Fibroblast of skin of right biceps (primary cell): ENCODE data around the gene ADPRS.

Experiments used
- DNase-seq: peaks from one replicate; pipeline ENCODE4 v3.0.0-alpha.2; 2013

The ADPRS gene

DNA sequence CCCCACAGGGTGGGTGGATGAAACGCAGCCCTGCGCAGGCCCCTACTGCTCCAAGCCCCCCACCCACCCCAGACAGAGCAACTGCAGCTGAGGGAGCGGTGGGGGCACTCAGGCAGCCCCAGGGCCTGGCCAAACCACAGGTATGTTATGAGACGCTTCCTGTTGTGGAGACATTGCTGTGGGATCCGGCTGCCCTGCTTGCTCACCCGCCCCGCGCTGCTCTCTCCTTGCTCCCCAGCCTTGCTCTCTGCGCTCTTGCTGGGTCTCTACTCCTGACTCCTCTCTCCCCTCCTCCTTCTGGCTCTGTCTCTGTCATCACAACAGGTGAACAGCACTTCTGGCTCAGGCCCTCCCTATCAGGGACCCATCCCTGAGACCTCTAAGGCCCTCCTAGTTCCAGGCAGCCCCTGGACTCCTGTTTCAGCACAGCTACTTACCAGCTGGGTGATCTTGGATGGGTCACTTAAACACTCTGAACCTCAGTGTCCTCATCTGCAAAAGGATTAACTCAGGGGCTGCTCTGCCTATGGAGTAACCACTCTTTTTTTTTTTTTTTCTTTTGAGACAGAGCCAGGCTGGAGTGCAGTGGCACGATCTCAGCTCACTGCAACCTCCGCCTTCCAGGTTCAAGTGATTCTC lies 20.5 kb downstream of the ADPRS start:
- peak; percentile 87 for DNase-seq

DNA sequence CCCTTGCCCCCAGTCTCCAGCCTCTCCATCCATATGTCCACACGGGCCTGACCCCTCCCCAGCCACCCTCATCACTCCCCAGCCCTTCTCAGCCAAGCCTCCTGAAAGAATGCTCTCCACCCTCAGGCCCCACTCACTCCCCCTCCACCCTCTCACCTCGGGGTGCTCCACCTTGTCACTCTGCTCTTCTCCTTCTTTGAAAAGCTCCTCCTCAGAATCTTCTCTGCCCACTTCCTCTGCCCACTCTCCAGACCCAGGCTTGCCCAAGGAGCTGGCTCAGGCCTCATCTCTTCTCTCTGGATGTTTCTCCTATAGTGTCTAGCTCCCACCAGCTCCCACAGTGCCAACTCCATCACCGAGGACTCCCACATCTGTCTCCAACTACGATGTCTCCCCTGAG lies 22.5 kb downstream of the ADPRS start:
- no peak for DNase-seq

DNA sequence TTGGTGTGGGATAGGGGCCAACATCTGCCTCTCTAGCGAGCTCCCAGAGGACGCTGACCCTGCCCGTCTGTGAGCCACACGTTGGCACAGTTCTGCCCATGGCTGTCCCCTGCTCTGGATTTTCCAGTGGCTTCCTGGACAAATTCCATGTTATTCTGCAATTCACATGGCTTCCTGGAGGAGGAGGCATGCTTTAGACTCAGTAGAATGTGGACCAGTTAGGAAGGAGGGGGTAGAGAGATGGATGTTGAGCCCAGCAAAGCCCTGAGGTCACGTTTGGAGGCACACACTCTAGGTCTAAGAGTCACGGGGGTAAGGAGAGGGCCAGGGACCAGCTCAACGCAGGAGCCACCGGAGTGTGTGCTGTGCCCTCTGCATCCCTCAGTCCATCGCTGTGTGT lies 24.1 kb downstream of the ADPRS start:
- no peak for DNase-seq

DNA sequence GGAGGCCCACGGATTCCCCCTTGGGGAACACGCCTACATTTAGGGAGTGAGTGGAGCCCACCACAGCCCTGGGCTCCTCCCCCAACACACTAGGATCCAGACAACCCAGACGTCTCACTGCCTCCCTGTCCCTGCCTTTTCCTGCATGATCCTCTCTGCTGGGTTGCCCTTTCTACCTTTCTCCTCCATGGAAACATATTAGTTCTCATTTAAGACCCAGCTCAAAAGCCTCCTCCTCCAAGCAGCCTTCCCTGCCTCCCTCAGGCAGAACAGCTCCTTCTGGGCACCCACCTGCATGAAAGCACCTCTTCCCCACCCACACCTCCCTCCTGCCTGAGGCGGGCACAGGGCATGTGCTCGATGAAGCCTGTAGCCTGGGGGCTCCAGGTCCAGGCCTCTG lies 25.7 kb downstream of the ADPRS start:
- DNase-seq: no peak

DNA sequence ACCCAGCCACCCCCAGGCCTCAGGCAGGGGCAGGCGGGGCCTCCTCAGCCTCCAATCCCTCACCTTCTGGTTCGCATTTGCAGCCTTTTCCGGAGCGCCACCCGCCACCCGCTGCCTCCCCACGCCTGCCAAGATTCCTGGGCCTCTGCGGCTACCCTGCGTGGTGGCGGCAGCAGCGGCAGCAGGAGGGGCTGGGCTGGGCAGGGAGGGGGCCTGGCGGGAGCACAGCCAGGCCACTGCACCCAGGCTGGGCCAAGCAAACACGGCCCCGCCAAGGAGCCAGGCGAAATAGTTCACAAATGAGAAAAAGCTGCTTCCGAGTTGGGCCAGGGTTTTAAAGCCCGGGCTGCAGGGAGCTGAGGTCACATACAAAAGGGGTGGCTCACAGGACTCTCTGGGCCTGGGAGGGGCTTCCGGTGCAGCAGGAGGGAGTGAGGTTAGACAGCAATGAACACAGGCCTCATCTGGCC lies 26.5 kb downstream of the ADPRS start:
- DNase-seq: peak; percentile 83

DNA sequence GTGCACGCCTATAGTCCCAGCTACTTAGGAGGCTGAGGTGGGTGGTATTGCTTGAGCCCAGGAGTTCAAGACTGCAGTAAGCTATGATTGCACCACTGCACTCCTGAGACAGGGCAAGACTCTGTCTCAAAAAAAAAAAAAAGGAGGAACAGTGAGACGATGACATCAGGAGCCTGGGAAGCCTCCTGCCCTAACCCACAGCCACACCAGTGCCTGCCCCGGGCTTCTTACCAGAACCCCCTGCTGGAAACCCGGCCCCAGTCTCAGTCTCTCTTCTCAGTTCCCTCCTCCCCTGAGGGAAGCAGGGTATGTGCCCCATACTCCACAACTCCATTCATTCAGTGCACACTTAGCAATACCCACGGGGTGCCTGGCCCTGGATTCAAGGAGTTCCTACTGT lies 27.2 kb downstream of the ADPRS start:
- peak; percentile 51 for DNase-seq

DNA sequence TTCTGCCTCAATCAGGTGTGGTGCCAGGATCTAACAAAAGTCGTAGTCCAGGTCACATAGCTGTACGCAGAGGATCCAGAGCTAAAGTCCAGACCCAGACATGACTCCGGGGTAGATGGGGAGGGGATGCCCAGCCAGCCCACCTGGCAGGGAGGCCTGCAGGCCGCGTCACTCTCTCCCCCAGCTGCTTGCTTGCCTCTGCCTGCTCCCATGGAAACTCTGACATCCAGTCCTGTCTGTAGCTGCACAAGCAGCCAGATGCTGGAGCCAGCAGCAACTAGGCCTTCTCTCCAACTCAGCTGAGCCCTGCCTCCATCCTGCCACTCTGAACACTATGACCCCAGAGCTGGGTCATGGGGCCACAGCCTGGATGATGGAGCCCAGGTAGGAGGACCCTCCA lies 28.2 kb downstream of the ADPRS start:
- DNase-seq: no peak

DNA sequence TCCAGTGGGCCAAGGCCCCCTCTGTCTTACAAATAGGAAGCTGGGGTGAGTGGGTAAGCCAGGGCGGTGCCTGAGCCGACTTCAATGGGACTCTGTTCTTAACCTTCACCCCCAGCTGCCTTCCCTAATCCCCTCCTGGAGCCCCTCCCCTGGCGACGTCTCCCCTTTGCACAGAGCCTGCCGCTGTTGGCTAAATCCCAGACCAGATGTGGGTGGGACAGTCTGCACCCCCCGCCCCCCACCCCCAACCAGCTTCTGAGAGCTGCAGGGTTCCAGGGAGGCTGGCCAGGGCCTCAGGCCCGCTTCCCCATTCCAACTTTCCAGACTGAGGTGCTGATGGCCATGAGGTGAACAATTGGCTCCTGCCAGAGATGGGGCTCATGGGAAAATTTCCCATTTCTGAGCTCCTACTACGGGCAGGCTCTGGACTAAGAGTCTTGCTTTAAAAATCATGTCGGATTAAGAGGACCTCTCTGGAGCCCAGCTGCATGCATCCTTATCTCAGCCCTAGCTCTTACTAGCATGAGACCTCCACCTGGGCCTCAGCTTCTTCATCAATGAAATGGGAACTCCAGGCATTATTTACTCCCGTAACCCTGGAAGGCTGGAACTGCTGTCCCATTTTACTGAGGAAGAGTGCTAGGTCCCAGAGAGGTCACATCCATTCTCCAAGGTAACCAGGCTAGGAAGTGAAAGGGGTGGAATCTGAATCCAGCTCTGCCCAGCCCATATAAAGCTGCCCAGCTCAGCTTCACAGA lies 29.9 kb downstream of the ADPRS start:
- DNase-seq: no peak

DNA sequence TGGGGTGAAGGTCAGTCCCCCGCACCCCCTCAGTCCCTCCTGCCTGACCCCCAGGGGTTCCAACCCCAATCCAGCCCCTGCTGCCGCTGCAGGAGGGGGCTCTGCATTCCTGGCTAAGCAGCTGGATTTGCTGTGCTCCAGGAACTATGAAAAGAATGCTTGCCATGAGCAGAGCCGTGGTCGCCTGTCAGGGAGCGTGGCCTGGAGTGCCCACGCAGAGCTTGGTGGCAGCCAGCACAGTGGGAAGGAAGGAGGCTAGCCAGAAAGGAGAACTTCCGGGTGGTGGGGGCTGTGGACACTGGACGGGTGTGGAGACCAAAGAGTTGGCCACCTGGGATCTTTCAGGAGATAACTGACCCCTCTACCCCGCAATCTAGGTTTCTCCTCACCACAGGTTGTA lies 30.8 kb downstream of the ADPRS start:
- DNase-seq: peak; percentile 26

DNA sequence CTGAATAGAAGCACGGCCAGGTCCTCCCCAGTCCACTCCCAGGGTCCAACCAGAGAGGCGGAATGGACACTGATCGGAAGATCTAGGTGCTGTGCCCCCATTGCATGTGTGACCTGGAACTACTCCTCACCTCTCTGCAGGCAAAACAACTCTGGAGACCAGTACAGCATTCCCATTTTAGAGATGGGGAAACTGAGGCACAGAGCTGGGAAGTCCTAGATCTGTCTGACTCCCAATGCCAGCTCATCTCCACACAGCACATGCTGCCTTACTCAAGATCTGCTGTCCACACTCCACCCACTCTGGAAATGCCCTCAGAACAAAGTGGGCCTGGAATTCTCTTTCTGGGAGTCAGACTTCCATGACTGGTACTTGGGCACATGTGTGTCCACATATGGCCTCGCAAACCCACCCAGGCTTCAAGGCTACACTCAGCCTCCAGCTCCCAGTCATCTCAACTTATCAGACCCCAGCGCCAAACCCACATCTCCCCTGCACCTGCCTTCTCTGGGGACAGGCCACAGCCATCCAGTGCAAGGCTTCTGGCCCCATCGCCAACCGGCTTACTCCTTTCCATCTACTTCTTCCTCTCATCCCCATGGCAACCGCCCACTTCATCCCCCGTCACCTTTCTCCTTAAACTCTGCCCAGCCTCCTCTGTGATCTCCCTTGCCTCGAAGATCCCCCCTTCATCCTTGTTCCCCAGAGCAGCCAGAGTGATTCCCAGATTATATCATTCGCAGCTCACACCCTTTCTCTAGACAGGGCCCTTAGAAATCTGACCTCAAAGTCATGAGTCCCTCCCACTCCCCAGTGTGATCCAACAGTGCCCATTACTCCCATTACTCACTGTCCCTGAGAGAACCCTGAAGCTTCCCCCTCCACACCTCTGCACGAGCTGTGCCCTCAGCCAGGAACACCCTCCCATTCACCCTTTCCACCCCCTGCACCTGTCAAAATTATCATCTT lies 33.7 kb downstream of the ADPRS start:
- DNase-seq: no peak

DNA sequence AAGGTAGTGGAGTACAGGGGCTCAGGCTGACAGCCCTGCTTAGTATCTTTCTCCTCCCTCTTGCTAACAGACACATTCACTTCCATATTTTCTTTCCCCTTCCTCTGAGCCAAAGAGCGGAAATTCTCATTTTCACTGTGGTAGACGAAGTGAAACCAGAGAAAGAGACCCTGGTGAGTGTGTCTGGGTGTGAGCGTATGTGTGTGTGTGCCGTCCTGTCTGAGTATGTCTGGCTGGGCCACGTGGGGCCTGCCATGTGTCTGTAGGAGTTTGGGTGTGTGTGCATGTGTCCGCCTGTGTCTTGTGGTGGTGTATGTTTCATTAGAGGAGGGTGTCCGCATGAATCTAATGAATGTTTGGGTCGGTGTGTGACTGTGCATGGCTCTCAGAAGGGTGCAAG lies 34.7 kb downstream of the ADPRS start:
- peak; percentile 40 for DNase-seq

DNA sequence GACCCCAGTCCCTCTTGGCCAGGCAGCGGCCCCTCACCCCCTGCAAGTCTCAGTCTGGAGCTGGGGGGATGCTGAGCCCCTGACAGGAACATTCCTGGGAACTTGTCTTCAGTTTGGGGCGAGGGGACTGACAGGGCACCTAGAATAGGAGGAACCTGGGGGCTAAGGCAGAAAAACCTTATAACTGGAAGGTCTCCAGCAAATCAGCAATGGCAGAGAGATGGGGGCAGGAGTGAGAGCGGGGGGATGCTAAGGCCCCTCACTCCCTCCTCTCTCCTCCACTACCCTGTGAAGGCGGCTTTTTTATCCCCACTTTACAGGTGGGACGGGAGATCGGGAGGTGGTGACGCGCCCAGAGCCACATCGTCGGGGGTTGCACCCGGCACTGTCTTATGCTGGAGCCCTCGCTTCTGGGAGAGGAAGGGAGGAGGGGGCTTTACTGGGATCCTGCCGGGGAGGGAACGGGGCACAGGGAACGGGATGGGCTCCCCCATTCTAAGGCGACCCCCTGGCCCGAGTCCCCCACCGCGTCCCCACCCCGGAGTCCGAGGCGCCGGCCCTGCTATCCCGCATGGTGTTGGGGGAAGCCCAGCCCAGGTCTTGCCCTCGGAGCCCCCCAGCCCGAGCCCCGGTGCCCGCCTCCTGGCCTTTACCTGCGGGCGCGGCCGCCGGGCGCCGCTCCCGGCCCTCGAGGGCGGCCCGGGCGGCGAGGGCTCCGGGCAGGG lies 35.9 kb downstream of the ADPRS start:
- DNase-seq: no peak

DNA sequence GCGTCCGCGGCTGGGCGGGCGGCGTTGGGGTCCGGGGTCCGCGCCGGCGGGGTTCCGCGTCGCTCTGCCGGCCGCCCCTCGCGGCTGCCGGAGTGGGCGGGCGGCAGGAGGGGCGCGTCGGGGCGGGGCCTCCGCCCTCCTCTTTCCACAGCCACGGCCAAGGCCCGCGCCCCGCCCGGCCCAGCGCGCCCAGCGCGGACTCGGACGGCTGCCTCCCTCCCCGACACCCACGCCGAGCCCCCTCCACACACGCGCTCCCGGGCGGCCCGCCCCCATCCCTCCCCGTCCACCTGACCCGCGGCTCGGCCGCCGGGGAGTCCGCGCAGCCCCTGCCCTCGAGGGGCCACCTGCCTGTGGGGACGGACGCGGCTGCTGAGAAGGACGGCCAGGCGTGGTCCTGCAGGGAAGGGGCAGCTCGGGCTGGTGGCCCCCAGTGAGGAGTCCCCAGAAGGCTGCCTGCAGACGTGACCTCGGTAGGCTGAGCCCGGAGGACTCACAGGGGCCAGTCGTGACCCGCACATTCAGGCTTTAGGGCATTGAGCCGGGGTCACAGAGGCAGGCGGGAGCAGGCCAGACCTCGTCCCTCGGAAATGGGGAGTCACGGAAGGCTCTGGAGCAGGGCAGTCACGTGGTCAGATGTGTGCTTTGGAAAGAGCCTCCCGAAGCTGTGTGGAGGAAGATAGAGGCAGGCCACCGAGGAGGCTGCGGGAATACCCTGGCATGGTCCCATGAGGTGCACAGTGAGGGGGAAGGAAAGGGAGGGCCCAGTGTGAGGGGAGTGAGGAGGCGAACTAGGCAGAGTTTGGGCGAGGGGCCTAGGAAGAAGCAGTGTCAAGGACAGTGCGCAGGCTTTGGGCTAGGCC lies 36.7 kb downstream of the ADPRS start, which contains the start of gene COL8A2:
TSS of gene COL8A2 (minus strand) at position 94 of the 863 bp plus-strand sequence. CDS start 24,980 bp downstream, outside the sequence.
- no peak for DNase-seq

DNA sequence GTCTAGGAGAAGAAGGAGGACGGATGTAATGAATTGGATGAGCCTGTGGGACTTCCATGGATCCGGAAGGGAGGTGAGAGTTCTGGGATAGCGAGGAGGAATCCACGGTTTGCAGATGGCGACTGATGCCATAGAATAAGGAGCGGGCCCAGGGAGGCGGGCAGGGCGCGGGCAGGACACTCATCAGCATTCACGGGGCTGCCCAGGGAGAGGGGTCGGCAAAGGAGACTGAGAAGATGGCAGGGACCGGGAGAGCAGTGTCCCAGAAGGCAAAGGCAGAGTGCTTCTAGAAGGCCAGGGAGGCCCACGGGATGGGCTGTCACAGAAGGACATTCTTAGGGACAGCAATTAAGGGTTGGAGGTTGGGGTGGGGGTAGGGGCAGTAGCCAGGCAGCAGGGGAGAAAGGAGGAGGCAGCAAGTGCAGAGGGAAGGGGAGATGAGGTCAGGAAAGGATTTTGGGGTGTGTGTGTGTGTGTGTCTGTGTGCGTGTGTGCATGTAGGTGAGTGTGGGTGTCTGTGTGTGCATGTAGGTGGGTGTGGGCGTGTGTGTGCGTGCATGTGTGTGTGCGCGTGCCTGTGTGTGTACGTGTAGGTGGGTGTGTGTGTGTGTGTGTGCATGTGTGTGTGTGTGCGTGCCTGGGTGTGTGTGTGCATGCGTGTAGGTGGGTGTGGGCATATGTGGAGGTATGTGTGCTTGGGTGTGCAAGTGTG lies 37.5 kb downstream of the ADPRS start:
- no peak for DNase-seq

DNA sequence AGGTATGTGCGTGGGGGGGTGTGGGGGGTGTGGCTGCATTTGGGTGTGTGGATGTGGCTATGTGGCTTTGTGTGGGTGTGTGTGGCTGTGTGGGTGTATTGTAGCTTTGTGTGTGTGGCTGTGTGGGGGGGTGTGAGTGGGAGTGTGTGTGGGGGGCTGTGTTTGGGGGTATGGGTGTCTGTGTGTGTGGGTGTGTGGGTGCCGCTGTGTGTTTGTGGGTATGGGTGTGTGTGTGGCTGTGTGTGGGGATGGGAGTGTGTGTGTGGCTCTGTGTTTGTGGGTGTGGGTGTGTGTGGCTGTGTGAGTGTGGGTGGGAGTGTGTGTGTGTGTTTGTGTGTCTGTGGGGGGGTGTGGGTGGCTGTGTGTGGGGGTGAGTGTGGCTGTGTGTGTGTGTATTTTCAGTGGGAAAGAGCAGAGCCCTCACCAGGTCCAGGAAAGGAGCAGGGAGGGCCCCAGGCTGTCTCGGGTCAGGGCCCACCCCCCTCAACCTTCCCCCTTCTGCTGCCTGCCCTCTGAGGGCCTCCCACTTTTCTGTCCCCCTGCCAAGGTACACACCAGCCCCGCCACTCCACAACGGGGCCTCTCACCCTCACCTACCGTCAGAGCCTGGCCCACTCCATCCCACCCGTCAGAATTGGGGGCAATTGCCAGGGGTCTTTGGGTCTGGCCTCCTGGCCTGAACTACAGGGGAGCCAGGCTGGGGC lies 38.3 kb downstream of the ADPRS start:
- DNase-seq: no peak

DNA sequence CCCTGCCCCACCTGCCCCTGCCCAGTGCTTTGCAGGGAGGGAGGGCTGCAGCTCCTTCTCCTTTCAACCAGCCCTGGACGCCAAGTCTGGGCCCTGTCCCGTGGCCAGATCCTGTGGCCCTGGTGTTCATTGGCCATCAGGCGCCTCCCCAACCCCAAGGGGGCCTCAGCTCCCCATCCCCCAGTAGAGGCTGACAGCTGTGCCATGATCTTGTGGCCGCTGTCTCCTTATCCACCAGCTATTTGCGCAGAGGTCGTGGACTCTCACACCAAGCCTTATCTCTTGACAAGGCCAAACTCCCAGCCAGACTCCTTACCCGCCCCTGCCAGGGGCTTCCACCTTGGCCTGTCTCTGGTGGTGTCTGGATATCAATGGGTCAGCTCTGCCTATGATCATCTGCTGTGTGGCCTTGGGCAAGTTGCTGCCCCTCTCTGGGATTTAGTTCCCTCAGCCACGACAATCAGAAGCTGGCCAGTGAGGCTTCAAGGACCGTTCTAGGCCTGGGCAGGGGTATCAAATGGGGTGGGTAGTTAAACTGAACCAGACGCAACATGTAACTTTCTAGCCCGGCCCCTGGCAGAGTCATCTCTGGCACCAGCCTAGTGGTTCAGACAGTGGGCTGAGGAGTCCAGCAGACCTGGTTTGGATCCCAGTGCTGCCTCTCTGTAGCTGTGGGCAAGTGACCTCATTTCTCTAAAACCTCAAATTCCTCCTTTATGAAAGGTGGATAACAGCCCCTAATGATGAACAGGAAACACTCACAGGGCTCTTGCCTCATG lies 39.6 kb downstream of the ADPRS start:
- peak; percentile 67 for DNase-seq

DNA sequence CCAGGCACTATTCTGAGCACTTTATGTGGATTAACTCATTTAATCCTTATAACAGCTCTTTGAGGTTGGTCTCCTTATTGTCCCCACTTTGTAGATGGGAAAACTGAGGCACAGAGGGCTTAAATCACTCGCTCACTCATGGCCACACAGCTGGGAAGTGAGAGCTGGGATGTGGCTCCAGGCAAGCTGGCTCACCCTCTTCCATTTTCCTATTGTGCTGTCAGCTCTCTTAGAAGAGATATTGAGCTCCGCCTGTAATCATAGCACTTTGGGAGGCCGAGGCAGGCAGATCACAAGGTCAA lies 40.2 kb downstream of the ADPRS start:
- DNase-seq: no peak

DNA sequence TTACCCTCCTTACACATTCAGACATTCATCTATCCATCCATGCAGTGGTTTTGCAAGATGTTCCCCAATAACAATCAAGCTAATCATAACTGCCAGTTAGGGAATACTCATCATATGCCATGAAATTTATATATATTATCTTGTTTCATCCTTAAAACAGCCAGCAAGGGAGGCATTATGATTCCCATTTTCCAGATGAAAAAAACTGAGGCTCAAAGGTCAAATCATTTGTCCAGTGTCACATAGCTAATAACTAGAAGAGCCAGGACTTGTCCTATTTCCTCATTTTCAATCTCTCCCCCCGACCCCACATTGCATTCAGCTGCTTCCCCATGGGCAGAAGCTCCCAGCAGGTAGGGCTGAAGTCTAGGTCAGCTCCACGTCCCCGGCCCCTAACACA lies 43.3 kb downstream of the ADPRS start:
- no peak for DNase-seq

DNA sequence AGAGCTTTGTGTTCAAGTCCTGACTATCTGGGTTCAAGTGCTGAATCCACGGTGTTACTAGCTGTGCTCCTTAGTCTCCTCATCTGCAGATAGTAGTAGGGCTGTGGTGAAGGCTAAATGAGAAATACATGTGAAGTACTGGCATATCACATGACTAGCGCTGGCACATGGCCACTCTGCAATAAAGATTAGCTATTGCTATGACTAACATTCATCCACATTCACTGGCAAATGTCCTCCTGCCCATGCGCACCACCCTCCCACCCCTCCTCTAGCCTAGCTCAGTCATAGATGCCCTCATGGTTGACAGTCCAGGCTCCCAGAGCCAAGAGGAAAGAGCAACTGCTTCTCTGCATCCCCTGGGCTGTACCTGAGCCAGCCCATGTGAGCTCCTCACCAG lies 44.8 kb downstream of the ADPRS start:
- peak; percentile 96 for DNase-seq

DNA sequence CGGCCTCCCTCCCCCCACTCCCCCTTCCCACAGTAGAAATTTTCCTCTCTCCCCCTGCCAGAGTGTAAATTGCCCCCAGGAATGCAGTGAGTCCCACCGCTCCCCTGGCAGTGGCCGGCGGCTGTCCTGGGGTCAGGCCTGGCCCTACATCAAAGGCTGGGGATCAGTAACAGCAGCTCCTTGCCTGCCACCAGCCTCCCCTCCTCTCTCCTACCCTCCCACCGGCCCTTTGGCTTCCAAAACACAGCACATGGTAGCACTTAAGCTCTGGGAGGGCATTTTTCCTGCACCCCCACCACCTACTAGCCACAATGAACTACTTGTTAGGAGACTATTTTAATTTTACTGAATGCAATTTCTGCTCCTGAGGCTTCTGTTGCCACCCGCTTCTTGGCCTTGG lies 45.3 kb downstream of the ADPRS start:
- no peak for DNase-seq
